Activated T-helper 1 cell treated with anti-CD3 and anti-CD28 coated beads, Interleukin-12 subunit alpha, Interleukin-12 subunit beta, Interleukin-2, Interleukin-4 antibody, amounts not matched to agents 30 ng/mL and 10 ng/mL and 1 ng/mL, durations not matched to agents 14 hours and 24 hours and 36 hours (primary cell): ENCODE measurements around the gene UBE2E3. TPM values are rescaled to one million over a fixed set of nuclear protein-coding genes. Genes with fewer than 3 reads are reported as not detected.
"Not testable (repeated sequence)": the region's sequence is repeated elsewhere in the genome, so short reads cannot be mapped to it uniquely, and the experiment has no call there.

Experiments
- DNase-seq: peaks from one replicate; pipeline ENCODE4 v3.0.0; 2021; ENCODE audit warnings: low spot score
- H3K27ac Mint-ChIP-seq: one replicate; pipeline ENCODE4 v1.8.0; 2021; ENCODE audit warnings: mild to moderate bottlenecking, mixed read lengths
- H3K27me3 Mint-ChIP-seq: one replicate; pipeline ENCODE4 v1.8.0; 2022; ENCODE audit warnings: mild to moderate bottlenecking, moderate library complexity, mixed read lengths; ENCODE audit not compliant: insufficient read depth
- H3K36me3 Mint-ChIP-seq: one replicate; pipeline ENCODE4 v1.8.0; 2021; ENCODE audit warnings: low read depth, mixed read lengths
- H3K4me1 Mint-ChIP-seq: one replicate; pipeline ENCODE4 v1.8.0; 2021; ENCODE audit warnings: low read depth, mixed read lengths
- H3K4me3 Mint-ChIP-seq: one replicate; pipeline ENCODE4 v1.8.0; 2021; ENCODE audit warnings: mild to moderate bottlenecking, moderate library complexity, mixed read lengths
- H3K9me3 Mint-ChIP-seq: one replicate; pipeline ENCODE4 v1.8.0; 2021; ENCODE audit warnings: mixed read lengths
- intact Hi-C: fragments of 100-400 bp; cut with micrococcal nuclease; formaldehyde crosslinking; loops from one replicate; pipeline ENCODE4 v1.15.1; 2024
- total RNA-seq: library from RNA; stranded (reverse); gene quantifications from 2 replicates; pipeline ENCODE4 v1.2.3, GENCODE V29; 2022

UBE2E3 gene
- total RNA-seq: 49.8 and 57.4 TPM in 2 replicates

DNA sequence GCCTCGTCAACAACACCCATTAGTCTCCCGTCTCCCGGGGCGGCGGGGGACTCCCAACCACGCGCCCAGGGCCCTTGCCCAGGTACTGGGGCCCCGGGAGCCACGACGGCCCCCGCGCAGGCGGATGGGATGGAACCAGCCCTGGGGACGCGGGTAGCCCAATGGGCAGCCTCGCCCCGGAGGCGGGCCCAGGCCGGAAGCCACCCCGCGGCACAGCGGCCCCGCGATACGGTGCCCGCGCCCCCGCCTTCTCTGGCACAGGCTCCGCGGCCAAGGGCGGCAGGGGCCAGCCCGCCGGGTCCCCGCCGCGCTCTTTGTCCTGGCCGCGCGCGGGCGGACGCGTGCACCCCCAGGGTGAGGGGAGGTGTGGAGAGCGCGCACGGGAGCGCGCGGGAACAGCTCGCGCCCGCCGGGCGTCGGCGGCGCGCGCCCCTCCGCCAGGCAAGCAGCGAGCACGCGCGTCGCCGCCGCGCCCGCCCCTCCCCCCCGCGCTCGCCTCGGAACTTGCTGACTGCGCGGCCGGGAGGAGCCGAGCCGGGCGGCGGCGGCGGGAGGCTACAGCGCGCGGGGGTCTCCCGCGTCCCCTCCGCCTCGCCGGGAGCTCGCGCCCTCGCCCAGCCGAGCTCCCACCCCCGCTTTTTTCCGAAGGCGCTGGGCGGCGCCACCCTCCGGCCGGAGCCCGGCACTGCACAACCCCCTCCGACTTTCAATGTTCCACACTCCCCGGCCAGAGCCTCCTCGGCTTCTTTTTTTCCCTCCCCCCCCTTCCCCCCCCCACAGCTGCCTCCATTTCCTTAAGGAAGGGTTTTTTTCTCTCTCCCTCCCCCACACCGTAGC lies at the start of gene UBE2E3:
Gene UBE2E3 (plus strand): TSS at position 500 of the 837 bp plus-strand sequence. CDS start 1,438 bp downstream, outside the sequence.
- Mint-ChIP-seq H3K4me3 (peak within 1 kb of the TSS; percentile 98), H3K27ac (peak within 1 kb of the TSS; percentile 95), H3K4me1 (peaks cover 45% of the 10 kb centered on the region), H3K36me3 (peaks cover 24% of the 10 kb centered on the region), H3K9me3 (no peaks in the 10 kb centered on the region), H3K27me3 (peaks cover 30% of the 10 kb centered on the region)
- peak; percentile 72 for DNase-seq
- intact Hi-C loops: loop anchor here (1.0 to 10.0 kb wide), 10 partner anchors 78 to 974 kb away; partner anchors contain the start of genes CWC22 and ITPRID2

DNA sequence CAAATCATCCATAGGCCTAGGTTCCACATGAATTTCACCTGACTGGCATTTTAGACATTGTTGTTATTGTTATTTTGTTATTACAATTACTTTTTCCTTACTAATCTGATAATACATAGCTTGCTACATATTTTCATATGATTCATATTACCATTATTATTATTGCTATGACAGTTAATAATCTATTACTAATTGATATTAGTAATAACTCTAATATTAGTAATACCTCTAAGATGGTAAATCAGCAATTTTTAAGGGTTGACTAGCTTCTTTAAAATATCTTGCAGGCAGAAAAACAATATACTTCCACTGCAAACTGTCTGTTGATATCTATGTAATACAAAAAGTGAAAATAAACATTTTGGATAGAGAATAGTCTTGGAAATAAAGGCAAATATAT lies 48.6 kb upstream of the UBE2E3 start:
- H3K27me3 Mint-ChIP-seq: peaks cover 5% of the 10 kb centered on the region
- no peaks in the 10 kb centered on the region for H3K9me3 Mint-ChIP-seq
- no peaks in the 10 kb centered on the region for H3K36me3 Mint-ChIP-seq
- no peak overlapping the region for H3K4me3 Mint-ChIP-seq
- no peak overlapping the region for H3K27ac Mint-ChIP-seq
- DNase-seq: no peak
- intact Hi-C loops: no loop called here
- H3K4me1 Mint-ChIP-seq: no peaks in the 10 kb centered on the region

DNA sequence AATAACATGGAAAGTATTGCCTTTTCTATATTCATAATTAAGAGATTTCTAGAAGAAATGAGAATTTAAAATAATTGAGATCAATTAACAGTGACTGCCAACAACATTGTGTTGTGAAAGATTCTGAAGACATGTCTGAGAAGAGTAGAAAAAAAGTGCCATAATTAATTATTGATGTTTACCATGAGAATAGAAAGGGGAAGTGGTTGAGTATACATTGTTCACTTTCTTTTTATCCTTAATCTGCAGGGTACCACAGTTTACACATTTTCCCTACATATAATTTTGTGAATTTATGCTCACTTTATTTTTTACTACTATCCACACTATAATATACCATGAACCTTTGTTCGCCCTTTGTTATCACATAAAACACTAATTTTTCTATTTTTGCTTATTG lies 47.1 kb upstream of the UBE2E3 start:
- H3K9me3 Mint-ChIP-seq: peaks cover 7% of the 10 kb centered on the region
- no peak overlapping the region for H3K4me3 Mint-ChIP-seq
- peaks cover 14% of the 10 kb centered on the region for H3K4me1 Mint-ChIP-seq
- no peak overlapping the region for H3K27ac Mint-ChIP-seq
- intact Hi-C loops: no loop called here
- peaks cover 5% of the 10 kb centered on the region for H3K27me3 Mint-ChIP-seq
- DNase-seq: no peak
- peaks cover under 1% of the 10 kb centered on the region for H3K36me3 Mint-ChIP-seq

- Mint-ChIP-seq H3K36me3 (peaks cover 2% of the 10 kb centered on the region), H3K4me3 (no peak overlapping the region), H3K27me3 (peaks cover 5% of the 10 kb centered on the region), H3K9me3 (peaks cover 7% of the 10 kb centered on the region), H3K27ac (no peak overlapping the region), H3K4me1 (peaks cover 20% of the 10 kb centered on the region)
- DNase-seq: no peak
- intact Hi-C loops: no loop called here
These were observed 45.5 kb upstream of the UBE2E3 start for GRCh38 chr2:180934911-180935310.

- peaks cover 20% of the 10 kb centered on the region for H3K4me1 Mint-ChIP-seq
- intact Hi-C loops, H3K36me3 Mint-ChIP-seq, H3K27me3 Mint-ChIP-seq, H3K27ac Mint-ChIP-seq, H3K9me3 Mint-ChIP-seq, H3K4me3 Mint-ChIP-seq: not testable (repeated sequence)
- DNase-seq: peak; percentile 6
These were observed 42.9 kb upstream of the UBE2E3 start for GRCh38 chr2:180937480-180937879.

DNA sequence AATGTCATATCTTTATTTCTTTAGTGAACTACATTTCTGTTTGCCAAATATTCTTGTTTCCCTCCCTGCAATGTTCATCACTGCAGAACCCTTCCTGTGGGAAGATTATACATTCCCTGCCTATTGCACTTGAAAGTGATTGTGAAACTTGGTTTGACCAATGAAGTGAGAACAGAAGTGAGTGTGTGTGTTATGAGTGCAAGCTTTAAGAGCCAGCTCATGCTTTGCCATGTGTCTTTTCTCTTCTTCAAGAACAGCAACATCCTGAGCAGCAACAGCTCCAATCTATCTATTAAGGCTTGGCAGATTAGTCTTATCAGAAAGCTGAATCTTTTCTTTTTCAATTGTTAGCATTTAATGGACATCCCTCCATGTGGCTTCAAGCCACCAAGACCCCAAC lies 42.0 kb upstream of the UBE2E3 start:
- peaks cover 7% of the 10 kb centered on the region for H3K9me3 Mint-ChIP-seq
- H3K27me3 Mint-ChIP-seq: peaks cover 3% of the 10 kb centered on the region
- no peak overlapping the region for H3K27ac Mint-ChIP-seq
- intact Hi-C loops: no loop called here
- H3K36me3 Mint-ChIP-seq: peaks cover 2% of the 10 kb centered on the region
- no peak overlapping the region for H3K4me3 Mint-ChIP-seq
- H3K4me1 Mint-ChIP-seq: peaks cover 20% of the 10 kb centered on the region
- no peak for DNase-seq

DNA sequence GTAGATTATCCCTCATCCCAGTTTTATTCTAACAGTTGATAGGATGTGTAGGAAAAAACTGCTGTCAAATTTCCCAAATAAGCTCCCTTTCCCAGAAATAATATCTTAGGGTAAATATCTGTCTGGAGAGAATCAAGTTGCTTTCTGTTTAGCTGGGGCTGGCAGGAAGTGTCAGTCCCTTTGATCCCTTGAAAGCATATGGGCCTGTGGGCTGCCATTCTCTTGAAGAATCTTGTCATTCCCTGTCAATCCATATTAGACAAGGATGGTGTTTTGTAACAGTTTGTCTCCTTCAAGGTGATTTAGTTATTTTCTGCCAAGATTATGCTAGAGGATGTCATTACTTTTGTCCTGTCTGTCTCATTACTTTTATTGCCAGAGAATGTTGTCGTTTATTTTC lies 37.1 kb upstream of the UBE2E3 start:
- intact Hi-C loops: no loop called here
- H3K27me3 Mint-ChIP-seq: peaks cover 4% of the 10 kb centered on the region
- peaks cover 2% of the 10 kb centered on the region for H3K36me3 Mint-ChIP-seq
- H3K4me1 Mint-ChIP-seq: peaks cover 7% of the 10 kb centered on the region
- H3K27ac Mint-ChIP-seq: no peak overlapping the region
- no peak for DNase-seq
- H3K4me3 Mint-ChIP-seq: no peak overlapping the region
- H3K9me3 Mint-ChIP-seq: no peaks in the 10 kb centered on the region

GRCh38 chr2:180944372-180944771 lies 36.0 kb upstream of the UBE2E3 start:
- no peak for DNase-seq
- peaks cover 4% of the 10 kb centered on the region for H3K27me3 Mint-ChIP-seq
- no peaks in the 10 kb centered on the region for H3K36me3 Mint-ChIP-seq
- no peak overlapping the region for H3K27ac Mint-ChIP-seq
- intact Hi-C loops: no loop called here
- no peaks in the 10 kb centered on the region for H3K4me1 Mint-ChIP-seq
- H3K4me3 Mint-ChIP-seq: no peak overlapping the region
- no peaks in the 10 kb centered on the region for H3K9me3 Mint-ChIP-seq

- Mint-ChIP-seq H3K27ac (no peak overlapping the region), H3K4me3 (no peak overlapping the region), H3K27me3 (peaks cover 4% of the 10 kb centered on the region), H3K4me1 (no peaks in the 10 kb centered on the region), H3K36me3 (no peaks in the 10 kb centered on the region), H3K9me3 (no peaks in the 10 kb centered on the region)
- DNase-seq: no peak
- intact Hi-C loops: no loop called here
These were observed 33.2 kb upstream of the UBE2E3 start for GRCh38 chr2:180947208-180947689.

DNA sequence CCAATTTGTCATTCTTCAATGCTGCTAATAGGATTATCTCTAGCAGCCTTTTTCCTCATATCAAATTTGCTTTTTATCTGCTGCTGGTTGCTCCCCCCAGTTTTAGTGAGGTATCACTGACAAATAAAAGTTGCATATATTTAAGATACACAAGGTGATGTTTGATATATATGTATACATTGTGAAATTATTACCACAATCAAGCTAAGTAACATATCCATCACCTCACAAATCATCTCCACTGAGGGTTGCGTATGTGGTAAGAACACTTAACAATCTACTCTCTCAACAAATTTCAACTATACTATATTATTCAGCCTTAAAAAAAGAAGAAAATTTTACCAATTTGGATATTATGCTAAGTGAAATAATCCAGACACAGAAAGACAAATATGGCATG lies 30.5 kb upstream of the UBE2E3 start:
- intact Hi-C loops: no loop called here
- peaks cover 8% of the 10 kb centered on the region for H3K27me3 Mint-ChIP-seq
- H3K4me1 Mint-ChIP-seq: no peaks in the 10 kb centered on the region
- H3K4me3 Mint-ChIP-seq: no peak overlapping the region
- no peak for DNase-seq
- no peak overlapping the region for H3K27ac Mint-ChIP-seq
- H3K9me3 Mint-ChIP-seq: no peaks in the 10 kb centered on the region
- H3K36me3 Mint-ChIP-seq: no peaks in the 10 kb centered on the region

- Mint-ChIP-seq H3K27ac (no peak overlapping the region), H3K4me3 (no peak overlapping the region), H3K9me3 (no peaks in the 10 kb centered on the region), H3K4me1 (no peaks in the 10 kb centered on the region), H3K36me3 (no peaks in the 10 kb centered on the region), H3K27me3 (peaks cover 11% of the 10 kb centered on the region)
- no peak for DNase-seq
- intact Hi-C loops: no loop called here
These were observed 28.3 kb upstream of the UBE2E3 start for GRCh38 chr2:180952082-180952481.

- Mint-ChIP-seq H3K4me3 (no peak overlapping the region), H3K36me3 (no peaks in the 10 kb centered on the region), H3K9me3 (no peaks in the 10 kb centered on the region), H3K27ac (no peak overlapping the region), H3K27me3 (peaks cover 10% of the 10 kb centered on the region), H3K4me1 (no peaks in the 10 kb centered on the region)
- intact Hi-C loops: no loop called here
- DNase-seq: no peak
These were observed 27.6 kb upstream of the UBE2E3 start for GRCh38 chr2:180952731-180953336.

DNA sequence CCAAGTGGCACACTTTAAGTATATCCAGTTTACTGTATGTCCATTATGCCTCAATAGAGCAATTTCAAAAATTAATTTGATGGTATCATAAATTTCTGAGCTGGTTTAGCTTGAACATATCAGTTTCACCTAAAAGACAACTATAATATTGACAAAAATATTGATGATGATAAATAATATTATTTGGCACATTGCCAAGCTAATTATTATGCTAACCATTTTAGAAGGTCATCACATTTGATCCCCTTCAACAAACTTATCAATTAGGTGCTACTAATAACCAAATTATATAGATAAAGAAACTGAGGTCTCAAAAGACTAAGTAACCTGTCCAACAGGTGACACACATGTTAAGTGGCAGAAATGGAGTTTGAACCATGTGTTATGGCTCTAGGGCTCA lies 26.9 kb upstream of the UBE2E3 start:
- Mint-ChIP-seq H3K27ac (no peak overlapping the region), H3K9me3 (no peaks in the 10 kb centered on the region), H3K4me1 (no peaks in the 10 kb centered on the region), H3K27me3 (peaks cover 14% of the 10 kb centered on the region), H3K36me3 (no peaks in the 10 kb centered on the region), H3K4me3 (no peak overlapping the region)
- intact Hi-C loops: no loop called here
- no peak for DNase-seq
